Measurements from ENCODE around the gene MIDN. TPM values are rescaled to one million over a fixed set of nuclear protein-coding genes. Genes with fewer than 3 reads are reported as not detected.

MIDN gene
- total and polyA plus RNA-seq, 10 of the 15 experiments (the other 5 are each of a cell fraction or from before 2014, with no cell fraction given), result 0.38 to 51.5 (median 7.2) TPM

GRCh38 chr19:1259206-1259875 lies 11.0 kb downstream of the MIDN start:
- FAIRE-seq, result peak; percentile 83
- peak; percentile 59 for ATAC-seq
- peak; percentile 73 for DNase-seq (ENCODE audit: low read depth, low spot score)
- in situ Hi-C loops (cut with MboI) (no loop called here), intact Hi-C loops (cut with micrococcal nuclease; ENCODE audit: unreplicated experiment) (no loop called here)
- Histone ChIP-seq H3K4me3 (peak overlapping the region; percentile 68), H3K27me3 (replicated peaks in 1 of 2; ENCODE audit: control insufficient read depth in 2 of 2, insufficient read depth in 2 of 2, low read length in 1 of 2) (no peaks in the 10 kb centered on the region), H3K4me1 (ENCODE audit: control insufficient read depth, insufficient read depth, low read length) (peaks cover 40% of the 10 kb centered on the region), H3K36me3 (ENCODE audit: control insufficient read depth in 2 of 2, insufficient read depth in 2 of 2, low read length in 1 of 2) (peaks cover 10 to 24% of the 10 kb centered on the region in 2 experiments; a peak in 3 of 4 replicates), H2AFZ (ENCODE audit: control insufficient read depth, low read depth, low read length) (no peak overlapping the region), H3K27ac (ENCODE audit: control insufficient read depth, insufficient read depth) (peak overlapping the region; percentile 96), H3K9me3 (replicated peaks; ENCODE audit: control insufficient read depth, insufficient read depth, low read length) (no peaks in the 10 kb centered on the region), H3K4me2 (ENCODE audit: control insufficient read depth, insufficient read depth) (peak overlapping the region; percentile 98), H3K79me2 (ENCODE audit: control insufficient read depth, insufficient read depth, low read length) (peaks cover 43% of the 10 kb centered on the region), H3K9ac (ENCODE audit: control insufficient read depth, insufficient read depth, low read length) (peak overlapping the region; percentile 78), H4K20me1 (ENCODE audit: control insufficient read depth, insufficient read depth) (no peaks in the 10 kb centered on the region)
- POLR2A ChIA-PET, result interaction anchor here (1.6 to 2.4 kb wide), 3 partner anchors 10 to 15 kb away, joined by 4 to 12 read pairs (median 12); partner anchors contain the start of gene CIRBP
- RAD21 ChIA-PET (ENCODE audit: unreplicated experiment), result interaction anchor here (1.1 to 3.8 kb wide), 5 partner anchors 8 to 156 kb away, joined by 3 to 24 read pairs (median 6); partner anchors contain the start of gene CIRBP
- SMC1A ChIA-PET (ENCODE audit: uncharacterized antibody, unreplicated experiment), result no interaction called here
- TSS peak; percentile 68 for BruUV-seq (replicated peaks)
- 3% methylated on average over 16 of the region's 17 CpGs for WGBS (ENCODE audit: insufficient coverage, insufficient replicate concordance, low lambda C conversion rate, missing lambda C conversion rate)
- CTCF ChIA-PET, result interaction anchor here (0.9 to 2.2 kb wide), 3 partner anchors 10 to 156 kb away, joined by 3 to 10 read pairs (median 3); partner anchors contain the start of gene CIRBP
- TF ChIP-seq CHD1 (IDR thresholded peaks at IDR 0.05; ENCODE audit: low read depth, low read length) (no peak), RB1 (IDR thresholded peaks at IDR 0.05; ENCODE audit: borderline replicate concordance) (0 out of 2 replicates have a peak, but pooled peaks have one; percentile 23), SUZ12 (IDR thresholded peaks at IDR 0.05; ENCODE audit: unreplicated experiment) (no peak), TCF3 (IDR thresholded peaks at IDR 0.05; ENCODE audit: borderline replicate concordance, insufficient read depth, low read depth, low read length) (peak; percentile 11; the same call in 1 of the 2 replicates), JUND (IDR thresholded peaks at IDR 0.05; ENCODE audit: low read depth, low read length) (no peak), CHD2 (IDR thresholded peaks at IDR 0.05; ENCODE audit: borderline replicate concordance, low read depth, low read length) (peak; percentile 55), RAD51 (IDR thresholded peaks at IDR 0.05) (no peak), SMAD5 (IDR thresholded peaks at IDR 0.05; ENCODE audit: low read depth) (peak; percentile 66; the same call in 1 of the 2 replicates), WRNIP1 (IDR thresholded peaks at IDR 0.05; ENCODE audit: borderline replicate concordance, low read depth, low read length) (no peak), HCFC1 (IDR thresholded peaks at IDR 0.05; ENCODE audit: low read length) (no peak; the same call in 1 of the 2 replicates), CUX1 (IDR thresholded peaks at IDR 0.05; ENCODE audit: insufficient replicate concordance, low read depth, low read length) (peak; percentile 97), BCLAF1 (IDR thresholded peaks at IDR 0.05) (no peak), MLLT1 (IDR thresholded peaks at IDR 0.05) (peak; percentile 75)

Measured in GM12878 (cell line).